HCEC 1CT (cell line): ENCODE results near the gene ITSN1.
A peak's percentile ranks its signal among the peaks of the same experiment; 100 is the strongest.
"Not testable (repeated sequence)": the region's sequence is repeated elsewhere in the genome, so short reads cannot be mapped to it uniquely, and the experiment has no call there.

Experiments used
- DNase-seq: peaks from one replicate; pipeline ENCODE4 v3.0.0-alpha.2; 2017

The ITSN1 gene

GRCh38 chr21:33775100-33775828, 133.0 kb downstream of the ITSN1 start:
- DNase-seq, result no peak

GRCh38 chr21:33780631-33781030, 138.3 kb downstream of the ITSN1 start:
- no peak for DNase-seq

DNA sequence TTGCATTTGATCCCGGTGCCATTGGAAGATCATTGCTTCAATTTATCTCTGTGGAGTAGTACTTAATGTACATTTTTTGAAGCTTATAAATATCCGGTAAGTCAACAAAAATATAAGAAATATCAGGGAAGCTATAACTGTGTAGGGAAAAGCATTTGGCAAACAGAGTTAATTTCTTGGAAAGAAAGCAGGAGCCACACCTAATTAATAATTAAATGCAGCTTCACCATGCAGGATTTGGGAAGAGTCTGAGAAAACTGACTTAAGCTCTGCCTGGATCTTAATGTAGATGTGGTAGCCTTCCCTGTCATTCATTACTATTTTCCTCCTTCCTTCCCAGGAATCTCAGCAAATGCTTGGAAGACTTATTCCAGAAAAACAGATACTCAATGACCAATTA, 138.8 kb downstream of the ITSN1 start:
- DNase-seq, result no peak

GRCh38 chr21:33783187-33783979, 141.1 kb downstream of the ITSN1 start:
- DNase-seq, result no peak

DNA sequence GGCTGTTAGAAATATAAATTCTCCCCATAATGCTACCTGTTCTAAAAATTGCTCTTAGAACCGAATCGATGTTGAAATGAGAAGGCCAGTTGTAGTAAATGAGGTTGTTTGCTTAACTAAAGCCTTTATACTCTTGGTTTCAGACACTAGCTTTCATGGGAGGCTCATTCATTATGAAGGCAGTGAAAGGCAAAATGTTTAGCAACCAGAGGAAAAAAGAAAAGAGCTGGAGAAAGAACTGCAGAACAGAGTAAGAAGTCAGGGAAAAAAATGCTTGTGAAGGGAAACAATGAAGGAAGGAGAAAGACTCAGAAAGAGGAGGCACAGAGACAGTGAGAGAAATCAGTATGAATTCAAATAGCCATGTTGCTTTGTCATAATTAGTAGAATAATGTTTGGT, 145.1 kb downstream of the ITSN1 start:
- no peak for DNase-seq

DNA sequence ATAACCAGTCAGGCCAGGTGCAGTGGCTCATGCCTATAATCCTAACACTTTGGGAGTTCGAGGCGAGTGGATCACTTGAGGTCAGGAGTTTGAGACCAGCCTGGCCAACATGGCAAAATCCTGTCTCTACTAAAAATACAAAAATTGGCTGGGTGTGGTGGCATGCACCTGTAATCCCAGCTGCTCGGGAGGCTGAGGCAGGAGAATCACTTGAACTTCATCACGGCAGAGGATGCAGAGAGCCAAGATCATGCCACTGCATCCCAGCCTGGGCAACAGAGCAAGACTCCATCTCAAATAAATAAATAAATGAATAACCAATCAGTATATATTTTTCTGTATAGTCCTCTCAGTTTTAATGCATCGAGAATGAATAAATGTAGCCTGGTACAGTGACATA, 146.1 kb downstream of the ITSN1 start:
- not testable (repeated sequence) for DNase-seq

GRCh38 chr21:33789697-33790096, 147.4 kb downstream of the ITSN1 start:
- DNase-seq, result no peak

- DNase-seq, result no peak
Measured at GRCh38 chr21:33791073-33791472, 148.8 kb downstream of the ITSN1 start.

GRCh38 chr21:33794596-33794995, 152.3 kb downstream of the ITSN1 start:
- DNase-seq, result no peak

DNA sequence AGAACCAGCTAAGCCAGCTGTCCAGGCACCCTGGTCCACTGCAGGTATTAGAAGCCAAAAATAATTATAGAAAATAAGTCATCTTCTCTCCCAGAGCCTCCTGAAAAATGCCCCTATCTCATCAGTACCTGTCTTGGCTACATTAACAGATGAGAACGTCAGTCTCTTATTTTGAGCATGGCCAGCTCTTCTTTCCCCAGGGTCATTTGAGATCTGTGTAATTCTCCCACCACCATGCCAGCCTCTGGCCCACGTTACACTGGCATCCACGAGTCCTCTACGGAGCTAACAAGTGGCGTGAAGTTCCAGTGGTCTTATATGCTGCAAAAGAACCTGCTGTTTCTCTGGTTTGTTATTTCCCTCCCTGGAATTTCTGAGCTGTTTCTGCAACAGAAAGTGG, 155.3 kb downstream of the ITSN1 start:
- no peak for DNase-seq

DNA sequence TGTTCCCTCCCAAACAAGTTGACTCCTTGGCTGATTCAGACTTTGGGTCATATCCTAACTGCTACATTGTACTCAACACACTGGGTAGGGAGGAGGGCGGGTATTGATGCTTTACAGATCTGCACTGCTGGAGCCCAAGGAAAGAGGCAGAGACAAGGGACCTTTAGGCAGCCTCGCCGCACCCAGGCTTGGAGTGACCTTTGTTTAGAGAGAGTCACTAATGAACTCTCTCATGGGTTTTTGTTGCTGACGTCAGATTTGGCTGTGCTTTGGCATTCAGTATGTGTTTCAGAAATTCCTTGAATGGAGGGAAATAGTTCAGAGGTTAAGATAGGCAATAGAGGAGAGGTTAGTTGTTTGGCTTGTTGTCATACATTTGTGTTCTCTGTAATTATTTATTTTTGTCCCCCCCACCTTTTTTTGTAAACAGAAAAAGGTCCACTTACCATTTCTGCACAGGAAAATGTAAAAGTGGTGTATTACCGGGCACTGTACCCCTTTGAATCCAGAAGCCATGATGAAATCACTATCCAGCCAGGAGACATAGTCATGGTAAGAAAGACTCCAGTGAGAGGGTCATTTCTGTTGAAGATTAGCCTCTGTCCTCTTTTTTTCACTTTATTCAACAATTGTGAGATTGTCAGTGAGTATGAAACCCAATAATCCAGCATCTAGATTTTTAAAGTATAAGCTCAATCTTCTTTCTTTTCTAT, 157.2 kb downstream of the ITSN1 start:
- no peak for DNase-seq

- DNase-seq, result no peak
Measured at GRCh38 chr21:33800753-33801423, 158.6 kb downstream of the ITSN1 start.

- DNase-seq, result peak; percentile 30
Measured at GRCh38 chr21:33801424-33802405, 159.4 kb downstream of the ITSN1 start.

GRCh38 chr21:33802481-33802880, 160.2 kb downstream of the ITSN1 start:
- DNase-seq, result no peak

DNA sequence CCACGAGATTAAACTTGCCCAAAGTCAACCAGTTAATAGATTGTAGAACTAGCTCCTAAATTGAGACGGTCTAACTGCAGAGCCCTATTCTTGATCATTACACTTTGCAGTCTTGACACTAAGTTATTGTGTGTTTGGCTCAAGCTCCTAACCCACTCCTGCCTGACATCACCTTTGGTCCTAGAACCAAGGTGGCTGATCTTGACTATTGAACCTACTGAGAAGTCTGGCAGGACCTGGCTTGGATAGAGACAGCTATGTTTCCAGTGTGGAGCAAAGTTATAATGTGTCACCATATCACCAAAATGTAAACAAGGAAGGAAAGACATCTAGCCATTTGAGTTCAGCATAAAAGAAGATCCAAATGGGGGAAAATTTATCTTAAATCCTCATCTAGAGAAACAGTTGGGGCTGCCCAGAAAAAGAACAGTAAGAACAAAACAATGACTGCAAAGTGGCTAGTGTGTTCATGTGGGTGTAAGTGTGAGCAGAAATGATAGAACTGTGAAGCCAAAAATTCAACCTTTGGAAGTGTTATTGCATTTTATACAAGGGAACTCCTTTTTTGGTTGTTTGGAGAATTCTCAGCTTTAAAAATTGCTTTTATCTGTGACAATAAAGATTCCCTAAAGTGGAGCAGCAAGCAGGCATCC, 166.5 kb downstream of the ITSN1 start:
- DNase-seq, result no peak

DNA sequence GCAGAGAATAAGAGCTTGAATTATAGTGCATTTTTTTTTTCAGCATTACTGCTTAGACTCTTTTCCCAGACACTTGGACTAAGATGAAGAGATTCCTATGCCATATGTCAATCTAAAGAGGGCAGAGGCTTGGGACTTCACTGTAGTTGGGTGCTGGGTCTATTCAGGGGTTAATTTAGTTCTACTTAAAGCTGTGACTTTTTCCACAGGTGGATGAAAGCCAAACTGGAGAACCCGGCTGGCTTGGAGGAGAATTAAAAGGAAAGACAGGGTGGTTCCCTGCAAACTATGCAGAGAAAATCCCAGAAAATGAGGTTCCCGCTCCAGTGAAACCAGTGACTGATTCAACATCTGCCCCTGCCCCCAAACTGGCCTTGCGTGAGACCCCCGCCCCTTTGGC, 168.5 kb downstream of the ITSN1 start:
- no peak for DNase-seq

- DNase-seq, result peak; percentile 2
Measured at GRCh38 chr21:33811167-33812010, 169.1 kb downstream of the ITSN1 start.

- no peak for DNase-seq
Measured at GRCh38 chr21:33813832-33814365, 171.6 kb downstream of the ITSN1 start.

DNA sequence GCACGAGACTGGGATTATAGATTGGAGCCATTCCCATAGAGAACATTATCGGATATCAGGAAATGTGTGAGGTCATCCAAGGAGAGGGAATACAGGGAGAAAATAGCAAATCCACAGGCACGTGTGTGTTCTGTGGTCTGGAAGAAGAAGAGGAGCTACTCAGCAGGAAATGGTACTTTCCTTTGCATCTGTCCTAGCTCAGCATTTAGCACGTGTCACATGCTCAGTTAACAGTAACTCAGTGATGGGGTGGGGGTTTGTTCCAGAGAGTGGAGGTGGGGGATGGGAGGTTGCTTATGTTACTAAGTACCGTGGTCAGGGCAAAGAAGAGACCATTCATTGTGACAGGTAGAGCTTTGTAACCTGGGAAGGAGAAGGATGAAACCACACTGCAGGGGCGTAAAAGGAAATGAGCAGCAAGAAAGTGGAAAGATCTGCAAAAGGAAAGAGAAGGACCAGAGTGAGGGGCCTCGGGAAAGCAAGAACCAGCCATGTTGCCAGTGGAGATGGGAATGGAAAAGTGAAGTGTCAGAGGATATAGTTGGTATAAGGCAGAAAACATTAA, 172.9 kb downstream of the ITSN1 start:
- DNase-seq, result no peak

DNA sequence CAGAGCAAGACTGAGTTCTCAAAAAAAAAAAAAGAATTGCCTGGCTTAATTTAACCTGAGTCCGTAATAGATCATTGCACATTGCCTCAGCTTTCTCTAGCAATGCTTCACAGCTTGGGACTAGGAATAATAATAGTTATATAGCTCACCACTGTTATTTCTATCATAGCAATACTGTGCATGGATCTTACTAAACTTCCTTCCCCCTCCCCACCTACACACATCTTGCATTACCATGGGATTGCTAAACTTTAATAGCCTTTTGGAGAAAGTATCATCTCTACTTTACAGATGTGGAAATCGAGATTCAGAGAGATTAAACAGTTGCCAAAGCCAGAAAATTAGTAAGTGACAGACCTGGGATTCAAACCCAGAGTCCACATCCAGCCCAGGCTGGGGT, 173.9 kb downstream of the ITSN1 start:
- DNase-seq, result no peak
